B cell (primary cell): ENCODE measurements around the gene CNTNAP4. TPM values are rescaled to one million over a fixed set of nuclear protein-coding genes. Genes with fewer than 3 reads are reported as not detected.

Experiments used
- ATAC-seq: fragments of 200-7000 bp; cut with Tn5 transposase; one replicate; pipeline ENCODE4 v1.10.0; 2021; ENCODE audit warnings: low read depth, mild to moderate bottlenecking, moderate number of reproducible peaks, moderate library complexity
- CTCF ChIA-PET: fragments of 350-600 bp; sonication (Branson Sonifier 250); formaldehyde crosslinking; loops from one replicate; lab custom pipeline; 2021; ENCODE audit warnings: antibody characterized with exemption, inconsistent platforms; lab: Charles Lee
- POLR2A ChIA-PET: fragments of 350-600 bp; sonication (Branson Sonifier 250); formaldehyde crosslinking; loops from one replicate; lab custom pipeline; 2021; ENCODE audit warnings: antibody characterized with exemption; lab: Charles Lee
- DNase-seq: peaks from one replicate; pipeline ENCODE4 v3.0.0; 2013
- H2AFZ ChIP-seq: 2 replicates; pipeline ENCODE4 v1.6.1; 2012; ENCODE audit warnings: mild to moderate bottlenecking, low read depth, low read length; ENCODE audit not compliant: insufficient read depth, poor library complexity, severe bottlenecking
- H3K27ac ChIP-seq, 2 donors: 1 replicate in 1 of 2; 2 replicates in 1 of 2; pipeline ENCODE4 v1.5.1; 2012 to 2013; ENCODE audit warnings: low read length in 2 of 2, mild to moderate bottlenecking in 2 of 2, moderate library complexity in 1 of 2
- H3K27me3 ChIP-seq, 4 experiments: fragments of 200-600 bp in 1 of 4; sonication (generic) in 1 of 4; replicated peaks in 1 of 4; 1 replicate in 2 of 4; 2 replicates in 2 of 4; pipeline versions ENCODE4 v1.6.1 to v1.7.0; 2013 to 2016; ENCODE audit warnings: low read length in 3 of 4, mild to moderate bottlenecking in 2 of 4, mixed read lengths in 1 of 4, moderate library complexity in 1 of 4; ENCODE audit not compliant: insufficient read depth in 4 of 4, control insufficient read depth in 3 of 4; ENCODE audit errors: control extremely low read depth in 1 of 4
- H3K36me3 ChIP-seq, 2 experiments: replicated peaks in 1 of 2; 1 replicate in 1 of 2; 2 replicates in 1 of 2; pipeline versions ENCODE4 v1.6.1 to v1.7.1; 2013; ENCODE audit warnings: low read length in 1 of 2; ENCODE audit not compliant: insufficient read depth in 2 of 2, control insufficient read depth in 1 of 2; ENCODE audit errors: control extremely low read depth in 1 of 2, extremely low read depth in 1 of 2
- H3K4me1 ChIP-seq, 2 donors: fragments of 200-600 bp in 1 of 2; sonication (generic) in 1 of 2; 1 replicate in 1 of 2; 2 replicates in 1 of 2; pipeline versions ENCODE4 v1.5.1 to v1.6.1; 2013 to 2017; ENCODE audit warnings: low read length in 2 of 2; ENCODE audit not compliant: control insufficient read depth in 2 of 2, insufficient read depth in 2 of 2
- H3K4me2 ChIP-seq: replicated peaks from 2 replicates; pipeline ENCODE3; 2012; ENCODE audit warnings: mild to moderate bottlenecking, low read depth, low read length; ENCODE audit not compliant: poor library complexity, severe bottlenecking
- H3K4me3 ChIP-seq, 5 experiments: fragments of 200-600 bp in 1 of 5; sonication (generic) in 1 of 5; 1 replicate in 3 of 5; 2 replicates in 2 of 5; pipeline versions ENCODE4 v1.5.1 to v1.7.0; 2011 to 2016; ENCODE audit warnings: low read length in 4 of 5, mild to moderate bottlenecking in 4 of 5, low read depth in 2 of 5, control low read depth in 1 of 5, moderate library complexity in 1 of 5; ENCODE audit not compliant: insufficient read depth in 1 of 5; ENCODE audit errors: control extremely low read depth in 1 of 5, extremely low read depth in 1 of 5
- H3K79me2 ChIP-seq: fragments of 200-600 bp; sonication (generic); one replicate; pipeline ENCODE4 v1.6.0; 2016; ENCODE audit warnings: low read length; ENCODE audit not compliant: control insufficient read depth, insufficient read depth
- H3K9ac ChIP-seq: fragments of 200-600 bp; sonication (generic); 2 replicates; pipeline ENCODE4 v1.6.1; 2017; ENCODE audit warnings: mild to moderate bottlenecking, low read length, moderate library complexity
- H3K9me3 ChIP-seq, 3 donors: one replicate each; pipeline versions ENCODE4 v1.6.1 to v1.7.1; 2013; ENCODE audit warnings: low read length in 2 of 3; ENCODE audit not compliant: control insufficient read depth in 2 of 3, insufficient read depth in 1 of 3; ENCODE audit errors: control extremely low read depth in 1 of 3
- H4K20me1 ChIP-seq: 2 replicates; pipeline ENCODE4 v1.6.0; 2012; ENCODE audit warnings: mild to moderate bottlenecking, low read length; ENCODE audit not compliant: insufficient read depth, control insufficient read depth, poor library complexity, severe bottlenecking
- H3K27ac Mint-ChIP-seq: one replicate; pipeline ENCODE4 v1.8.0; 2021; ENCODE audit warnings: mixed read lengths
- H3K27me3 Mint-ChIP-seq: one replicate; pipeline ENCODE4 v1.8.0; 2021; ENCODE audit warnings: mixed read lengths
- H3K4me1 Mint-ChIP-seq: one replicate; pipeline ENCODE4 v1.8.0; 2021; ENCODE audit warnings: mixed read lengths
- H3K4me3 Mint-ChIP-seq: one replicate; pipeline ENCODE4 v1.8.0; 2021; ENCODE audit warnings: mixed read lengths
- H3K9me3 Mint-ChIP-seq: one replicate; pipeline ENCODE4 v1.8.0; 2022; ENCODE audit warnings: mixed read lengths; ENCODE audit not compliant: insufficient read depth
- EZH2 ChIP-seq: IDR thresholded peaks from 2 replicates; pipeline ENCODE4 v1.6.1; 2012; ENCODE audit warnings: borderline replicate concordance, low read depth, mild to moderate bottlenecking, moderate library complexity, low read length; ENCODE audit not compliant: insufficient read depth, poor library complexity, severe bottlenecking
- WGBS: methylation state at CpG from one replicate; pipeline ENCODE4 v1.1.5; 2013; ENCODE audit warnings: missing lambda C conversion rate; ENCODE audit not compliant: insufficient coverage; 5-methylcytosine and 5-hydroxymethylcytosine counted together
- intact Hi-C: fragments of 100-400 bp; cut with micrococcal nuclease; formaldehyde crosslinking; loops from one replicate; pipeline ENCODE4 v1.10.0; 2022
- polyA plus RNA-seq: library from polyadenylated mRNA; depleted of rRNA; stranded (reverse); fragments of >200 nt; gene quantifications from 2 replicates; pipeline ENCODE4 v1.2.3, GENCODE V29; 2012
- total RNA-seq, 2 donors: library from RNA; stranded (reverse); fragments of 120-200 nt in 1 of 2; gene quantifications; 1 replicate in 1 of 2; 2 replicates in 1 of 2; pipeline versions ENCODE4 v1.2.3 to v1.2.4, GENCODE V29; 2013 to 2022
- TF ChIP-seq, protein P1 (sequence below): fragments of 200-600 bp; IDR thresholded peaks from one replicate; pipeline ENCODE4 v1.8.0; 2022; ENCODE audit warnings: antibody characterized with exemption, mild to moderate bottlenecking

CNTNAP4 gene
- total and polyA plus RNA-seq, 2 donors (not counting 1 experiment from before 2014, with no cell fraction given), result 0.06 TPM; not detected in 1

DNA sequence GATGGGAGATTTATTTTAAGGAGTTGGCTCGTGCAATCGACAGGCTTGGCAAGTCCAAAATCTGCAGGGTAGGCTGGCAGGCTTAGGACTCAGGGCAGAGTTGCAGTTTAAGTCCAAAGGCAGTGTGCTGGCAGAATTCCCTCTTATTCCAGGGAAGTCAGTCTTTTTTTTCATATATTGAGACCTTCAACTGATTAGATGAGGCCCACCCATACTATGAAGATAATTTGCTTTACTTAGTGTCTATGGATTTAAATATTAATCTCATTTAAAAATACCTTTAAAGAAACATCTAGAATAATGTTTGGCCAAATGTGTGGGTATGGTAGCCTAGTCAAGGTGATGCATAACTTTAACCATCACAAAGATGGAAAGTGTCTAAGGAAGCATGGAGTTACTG is 99.8 kb downstream of the CNTNAP4 start:
- Mint-ChIP-seq H3K9me3 (no peaks in the 10 kb centered on the region), H3K4me3 (no peak overlapping the region), H3K4me1 (no peaks in the 10 kb centered on the region), H3K27me3 (no peaks in the 10 kb centered on the region), H3K27ac (no peak overlapping the region)
- Histone ChIP-seq H3K4me3 (no peak overlapping the region), H3K9ac (no peak overlapping the region), H3K9me3 (no peaks in the 10 kb centered on the region), H3K79me2 (no peaks in the 10 kb centered on the region), H3K27ac (no peak overlapping the region), H3K4me1 (no peaks in the 10 kb centered on the region), H4K20me1 (no peaks in the 10 kb centered on the region), H2AFZ (no peak overlapping the region), H3K36me3 (no peaks in the 10 kb centered on the region), H3K27me3 (no peaks in the 10 kb centered on the region), H3K4me2 (no peak overlapping the region)
- DNase-seq (no peak), ATAC-seq (no peak)
- CTCF ChIA-PET, result no interaction called here
- 100% methylated on average over 2 of the region's 2 CpGs for WGBS
- POLR2A ChIA-PET, result no interaction called here
- no peak for TF ChIP-seq EZH2
- TF ChIP-seq, protein P1, sequence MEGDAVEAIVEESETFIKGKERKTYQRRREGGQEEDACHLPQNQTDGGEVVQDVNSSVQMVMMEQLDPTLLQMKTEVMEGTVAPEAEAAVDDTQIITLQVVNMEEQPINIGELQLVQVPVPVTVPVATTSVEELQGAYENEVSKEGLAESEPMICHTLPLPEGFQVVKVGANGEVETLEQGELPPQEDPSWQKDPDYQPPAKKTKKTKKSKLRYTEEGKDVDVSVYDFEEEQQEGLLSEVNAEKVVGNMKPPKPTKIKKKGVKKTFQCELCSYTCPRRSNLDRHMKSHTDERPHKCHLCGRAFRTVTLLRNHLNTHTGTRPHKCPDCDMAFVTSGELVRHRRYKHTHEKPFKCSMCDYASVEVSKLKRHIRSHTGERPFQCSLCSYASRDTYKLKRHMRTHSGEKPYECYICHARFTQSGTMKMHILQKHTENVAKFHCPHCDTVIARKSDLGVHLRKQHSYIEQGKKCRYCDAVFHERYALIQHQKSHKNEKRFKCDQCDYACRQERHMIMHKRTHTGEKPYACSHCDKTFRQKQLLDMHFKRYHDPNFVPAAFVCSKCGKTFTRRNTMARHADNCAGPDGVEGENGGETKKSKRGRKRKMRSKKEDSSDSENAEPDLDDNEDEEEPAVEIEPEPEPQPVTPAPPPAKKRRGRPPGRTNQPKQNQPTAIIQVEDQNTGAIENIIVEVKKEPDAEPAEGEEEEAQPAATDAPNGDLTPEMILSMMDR, result no peak
- intact Hi-C loops, result no loop called here

DNA sequence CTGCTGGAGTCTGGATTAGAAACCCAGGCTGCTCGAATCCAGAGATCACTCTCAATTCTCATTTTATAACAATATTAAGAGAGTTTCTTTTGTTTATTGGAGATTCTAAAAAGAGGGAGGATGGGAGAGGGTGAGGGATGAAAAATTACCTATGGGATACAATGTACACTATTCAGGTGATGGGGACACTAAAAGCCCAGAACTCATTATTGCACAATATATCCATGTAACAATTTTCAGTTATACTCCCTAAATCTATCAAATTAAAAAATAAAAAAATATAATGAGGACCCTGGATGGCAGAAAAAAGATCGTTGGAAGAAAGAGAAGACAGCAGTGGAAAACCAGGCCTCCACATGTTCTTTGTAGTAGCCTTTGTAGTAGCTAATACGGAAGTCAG is 100.8 kb downstream of the CNTNAP4 start:
- intact Hi-C loops, result no loop called here
- no peak overlapping the region for H3K27ac ChIP-seq
- ATAC-seq, result no peak
- no peak overlapping the region for H3K27ac Mint-ChIP-seq
- H3K4me2 ChIP-seq, result no peak overlapping the region
- no peaks in the 10 kb centered on the region for H4K20me1 ChIP-seq
- no peak overlapping the region for H3K9ac ChIP-seq
- no peaks in the 10 kb centered on the region for H3K9me3 Mint-ChIP-seq
- ChIA-PET POLR2A (no interaction called here), CTCF (no interaction called here)
- H2AFZ ChIP-seq, result no peak overlapping the region
- no peaks in the 10 kb centered on the region for H3K27me3 Mint-ChIP-seq
- TF ChIP-seq, protein P1, result no peak
- TF ChIP-seq EZH2, result no peak
- 92% methylated on average over 2 of the region's 3 CpGs for WGBS
- no peaks in the 10 kb centered on the region for H3K4me1 Mint-ChIP-seq
- H3K36me3 ChIP-seq, result no peaks in the 10 kb centered on the region
- no peak overlapping the region for H3K4me3 ChIP-seq
- DNase-seq, result no peak
- no peaks in the 10 kb centered on the region for H3K4me1 ChIP-seq
- no peak overlapping the region for H3K4me3 Mint-ChIP-seq
- H3K9me3 ChIP-seq, result no peaks in the 10 kb centered on the region
- H3K79me2 ChIP-seq, result no peaks in the 10 kb centered on the region
- H3K27me3 ChIP-seq, result no peaks in the 10 kb centered on the region
